Measurements from ENCODE around the gene FOXN3.

Gene FOXN3

DNA sequence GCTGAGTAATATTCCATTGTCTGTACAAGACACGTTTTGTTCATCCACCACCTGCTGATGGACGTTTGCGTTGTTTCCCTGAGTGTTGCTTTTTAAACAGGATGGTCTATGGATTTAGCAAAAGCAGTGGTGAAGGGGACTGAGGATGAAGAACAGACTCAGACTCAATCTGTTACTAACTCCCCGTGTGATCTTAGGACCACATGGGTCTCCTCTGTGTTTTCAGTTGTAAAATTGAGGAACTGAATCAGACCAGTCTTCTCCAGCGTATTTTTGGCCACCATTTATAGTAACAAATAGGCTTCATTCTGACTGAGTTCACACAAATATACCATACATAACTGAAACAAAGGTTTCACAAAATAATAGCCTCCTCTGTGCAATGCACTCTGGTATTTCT lies 85.6 kb downstream of the FOXN3 start:
- no peak for DNase-seq (ENCODE audit: low read depth, low spot score)

DNA sequence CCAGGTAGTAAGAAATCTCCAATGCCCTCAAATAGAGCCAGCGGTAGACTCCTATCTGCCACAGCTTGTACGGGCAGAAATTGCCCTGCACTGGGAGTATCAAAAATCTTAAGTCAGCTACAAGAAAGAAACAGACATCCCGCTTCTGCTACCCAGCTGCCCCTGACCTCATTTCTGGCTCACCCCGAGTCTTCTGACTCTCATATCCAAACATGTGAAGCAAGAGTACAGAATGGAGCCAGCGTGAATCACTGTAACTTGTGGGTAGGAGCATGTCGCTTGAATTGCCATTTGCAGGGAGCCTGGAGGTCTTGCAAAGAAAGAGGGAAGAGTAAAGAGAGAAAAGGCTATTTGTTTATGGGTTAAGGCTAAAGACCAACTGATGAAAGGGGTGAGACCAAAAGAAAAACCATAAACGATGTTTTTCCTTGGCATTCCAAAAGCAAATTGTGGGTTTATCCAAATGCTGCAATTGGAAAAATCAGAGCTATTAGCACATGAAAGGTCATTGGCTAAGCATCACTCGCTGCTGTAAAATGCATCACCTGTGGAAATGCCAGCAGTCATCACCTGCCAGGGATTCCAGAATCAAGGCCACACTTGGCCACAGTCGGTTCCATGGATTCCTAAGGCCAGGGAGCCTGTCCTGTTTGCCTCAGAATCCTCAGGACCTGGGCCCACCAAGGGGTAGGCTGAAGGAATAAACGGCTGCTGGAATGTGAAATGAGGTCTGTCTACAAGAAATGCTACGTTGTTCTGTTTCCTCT lies 86.6 kb downstream of the FOXN3 start:
- DNase-seq (ENCODE audit: low read depth, low spot score), result no peak

DNA sequence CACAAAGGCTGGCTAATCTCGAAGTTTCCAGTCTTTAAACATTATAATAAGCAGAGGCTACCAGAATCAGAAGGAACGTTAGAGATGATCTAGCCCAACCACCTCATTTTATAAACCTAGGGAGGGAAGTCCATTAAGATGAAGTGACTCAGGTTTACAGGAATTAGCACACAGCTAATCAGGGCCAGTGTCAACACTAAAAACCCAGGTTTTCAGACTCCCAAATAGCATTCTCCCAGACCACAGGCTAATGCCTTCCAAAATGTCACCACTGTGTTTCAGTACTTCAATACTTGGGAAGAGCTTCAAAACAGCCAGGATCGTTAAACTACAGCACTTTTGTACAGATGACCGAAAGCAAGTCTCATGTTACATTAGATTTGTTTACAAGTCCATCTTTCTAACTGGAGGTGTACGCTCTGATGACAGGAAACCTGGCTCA lies 89.2 kb downstream of the FOXN3 start:
- no peak for DNase-seq (ENCODE audit: low read depth, low spot score)

DNA sequence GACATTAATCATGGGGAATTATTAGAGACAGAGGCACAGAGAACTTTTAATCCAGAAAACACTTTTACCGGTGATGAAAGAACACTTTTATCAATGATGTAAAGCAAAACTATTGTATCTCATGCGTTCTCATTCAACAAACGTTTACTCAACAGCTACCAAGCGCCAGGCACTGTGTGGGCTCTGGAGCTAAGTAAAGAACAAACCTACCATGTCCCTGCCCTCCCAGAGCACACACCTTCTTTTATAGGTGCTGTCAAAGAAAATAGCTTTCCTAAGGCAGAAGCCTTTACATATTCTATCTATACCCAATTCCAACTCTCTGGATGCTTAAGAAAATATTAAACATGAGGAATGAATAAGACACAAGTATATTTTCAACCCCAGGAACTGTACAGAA lies 91.1 kb downstream of the FOXN3 start:
- DNase-seq (ENCODE audit: low read depth, low spot score), result no peak

DNA sequence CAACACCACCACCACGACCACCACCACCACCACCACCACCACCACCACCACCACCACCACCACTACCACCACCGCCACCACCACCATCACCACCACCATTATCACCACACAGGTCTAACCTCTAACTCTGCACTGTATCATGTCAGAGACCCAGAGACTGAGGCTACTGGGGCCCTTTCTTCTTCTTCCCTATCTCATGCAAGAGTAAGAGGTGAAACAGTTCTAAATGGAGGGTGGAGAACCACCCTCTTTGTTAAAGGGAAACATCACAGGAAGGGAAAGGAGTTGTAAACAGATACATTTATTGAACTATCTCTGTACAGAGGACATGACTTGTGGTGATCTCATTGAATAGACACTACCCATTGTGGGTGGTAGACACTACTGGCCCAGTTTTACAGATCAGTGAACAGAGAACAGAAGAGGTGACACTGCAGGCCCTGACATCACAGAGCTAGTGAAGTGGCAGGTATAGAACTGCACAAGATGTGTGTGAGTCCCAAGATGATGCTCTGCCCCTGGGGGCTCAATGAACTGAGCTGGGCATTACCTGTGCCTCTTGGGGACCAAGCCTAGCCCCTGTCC lies 91.6 kb downstream of the FOXN3 start:
- no peak for DNase-seq (ENCODE audit: low read depth, low spot score)

DNA sequence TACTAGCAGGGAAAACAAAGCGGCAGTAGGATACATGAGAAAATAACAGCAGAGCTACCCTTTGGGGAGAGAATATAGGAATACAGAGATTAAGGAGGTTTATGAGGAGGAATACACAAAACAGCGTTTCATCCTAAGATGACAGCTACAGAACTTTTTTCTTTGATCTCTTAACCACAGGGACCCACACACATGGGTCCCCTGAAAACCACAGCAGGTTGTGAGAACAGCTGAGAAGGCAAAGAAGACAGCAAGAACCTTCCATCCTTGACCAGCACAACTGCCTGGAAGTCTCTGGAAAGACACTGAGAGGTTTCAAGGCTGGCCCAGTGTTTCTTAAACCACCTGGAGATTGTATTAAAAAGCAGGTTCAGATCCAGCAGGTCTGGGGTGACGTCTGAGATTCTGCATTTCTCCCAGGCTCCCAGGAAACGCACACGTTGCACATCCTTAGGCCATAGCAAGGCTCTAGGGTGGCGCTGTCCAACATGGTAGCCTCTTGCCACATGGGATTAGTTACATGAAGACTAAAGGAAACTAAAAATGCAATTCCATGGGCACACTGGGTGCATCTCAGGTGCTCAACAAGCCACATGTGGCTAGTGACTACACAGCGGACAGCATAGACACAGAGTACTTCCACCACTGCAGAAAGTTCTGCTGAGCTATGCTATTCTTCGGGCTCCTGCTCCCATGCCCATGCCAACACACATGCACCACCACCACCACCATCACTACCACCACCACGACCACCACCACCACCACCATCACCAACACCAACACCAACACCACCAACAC lies 92.3 kb downstream of the FOXN3 start:
- no peak for DNase-seq (ENCODE audit: low read depth, low spot score)

DNA sequence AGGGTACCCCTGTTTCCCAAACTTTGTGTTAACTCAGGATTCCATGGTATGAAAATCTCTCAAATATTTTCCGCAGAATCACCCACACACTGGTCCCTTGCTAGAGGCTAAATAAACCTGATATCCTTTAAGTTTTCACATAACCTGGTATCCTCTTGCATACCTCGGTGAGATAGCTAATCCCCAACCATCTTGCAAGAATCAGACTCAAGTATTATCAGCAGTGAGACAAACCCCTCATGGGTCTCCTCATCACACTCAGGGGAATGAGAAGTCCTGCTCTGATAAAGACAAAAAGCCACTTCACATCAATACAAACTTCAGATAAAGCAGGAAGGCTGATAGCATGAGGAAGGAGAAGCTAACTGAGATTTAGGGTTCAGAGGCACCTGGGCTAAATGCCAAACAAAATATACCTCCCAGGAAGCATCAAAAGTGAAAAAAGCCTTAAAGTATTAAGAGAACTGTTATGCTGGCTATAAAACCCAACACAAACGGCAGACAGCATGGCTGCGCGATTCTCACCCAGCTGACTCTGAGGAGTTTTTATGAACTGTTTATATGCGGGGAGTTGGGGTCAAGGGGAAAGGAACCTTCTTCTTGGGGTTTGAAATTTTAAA lies 96.5 kb downstream of the FOXN3 start:
- no peak for DNase-seq (ENCODE audit: low read depth, low spot score)

DNA sequence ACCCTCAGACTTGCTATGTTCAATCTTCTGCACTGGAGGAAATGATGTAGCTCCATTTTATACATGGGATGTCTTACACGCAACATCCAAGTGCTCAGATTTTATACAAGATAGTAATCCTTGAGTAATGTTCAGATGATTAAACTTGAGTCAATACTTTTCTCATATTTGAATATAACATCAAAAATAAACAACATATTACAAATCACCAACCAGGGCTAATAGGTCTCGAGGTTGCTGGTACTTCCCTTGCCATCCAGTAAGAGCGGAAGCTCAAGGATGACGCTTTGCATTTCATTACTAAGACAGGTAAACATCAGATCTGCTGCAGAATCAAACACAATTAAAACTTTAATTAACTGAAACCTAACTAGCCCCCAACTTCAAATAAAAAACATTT lies 97.3 kb downstream of the FOXN3 start:
- no peak for DNase-seq (ENCODE audit: low read depth, low spot score)

DNA sequence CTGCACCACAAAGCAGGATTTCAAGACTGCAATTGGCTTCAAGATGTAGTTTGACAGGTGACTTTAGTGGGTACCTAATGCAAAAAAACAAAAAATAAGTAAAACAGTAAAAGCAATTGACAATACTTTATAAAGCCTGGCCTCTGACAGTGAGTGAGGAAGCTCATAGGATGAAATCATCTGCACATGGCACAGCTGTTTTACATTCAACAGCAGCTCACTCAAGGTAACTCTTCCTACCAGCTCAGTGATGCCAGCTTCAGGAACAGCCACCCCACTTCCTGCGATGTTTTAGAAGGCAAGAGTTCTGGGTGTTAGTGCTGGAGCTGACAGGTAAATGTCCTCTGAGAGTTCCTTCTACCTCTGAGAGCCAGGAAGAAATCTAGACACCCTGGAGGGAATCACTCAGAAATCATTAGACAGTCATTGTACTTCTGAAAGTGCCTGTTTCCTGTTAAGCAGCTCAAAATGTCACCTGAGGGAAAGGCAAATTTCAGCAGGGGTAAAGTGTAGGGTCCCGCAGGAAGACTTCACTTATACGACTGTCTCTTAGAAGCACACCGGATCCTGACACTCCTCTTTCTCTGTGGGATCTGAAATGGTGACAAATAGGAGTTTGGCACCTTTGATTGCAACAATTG lies 99.9 kb downstream of the FOXN3 start:
- DNase-seq (ENCODE audit: low read depth, low spot score), result no peak

DNA sequence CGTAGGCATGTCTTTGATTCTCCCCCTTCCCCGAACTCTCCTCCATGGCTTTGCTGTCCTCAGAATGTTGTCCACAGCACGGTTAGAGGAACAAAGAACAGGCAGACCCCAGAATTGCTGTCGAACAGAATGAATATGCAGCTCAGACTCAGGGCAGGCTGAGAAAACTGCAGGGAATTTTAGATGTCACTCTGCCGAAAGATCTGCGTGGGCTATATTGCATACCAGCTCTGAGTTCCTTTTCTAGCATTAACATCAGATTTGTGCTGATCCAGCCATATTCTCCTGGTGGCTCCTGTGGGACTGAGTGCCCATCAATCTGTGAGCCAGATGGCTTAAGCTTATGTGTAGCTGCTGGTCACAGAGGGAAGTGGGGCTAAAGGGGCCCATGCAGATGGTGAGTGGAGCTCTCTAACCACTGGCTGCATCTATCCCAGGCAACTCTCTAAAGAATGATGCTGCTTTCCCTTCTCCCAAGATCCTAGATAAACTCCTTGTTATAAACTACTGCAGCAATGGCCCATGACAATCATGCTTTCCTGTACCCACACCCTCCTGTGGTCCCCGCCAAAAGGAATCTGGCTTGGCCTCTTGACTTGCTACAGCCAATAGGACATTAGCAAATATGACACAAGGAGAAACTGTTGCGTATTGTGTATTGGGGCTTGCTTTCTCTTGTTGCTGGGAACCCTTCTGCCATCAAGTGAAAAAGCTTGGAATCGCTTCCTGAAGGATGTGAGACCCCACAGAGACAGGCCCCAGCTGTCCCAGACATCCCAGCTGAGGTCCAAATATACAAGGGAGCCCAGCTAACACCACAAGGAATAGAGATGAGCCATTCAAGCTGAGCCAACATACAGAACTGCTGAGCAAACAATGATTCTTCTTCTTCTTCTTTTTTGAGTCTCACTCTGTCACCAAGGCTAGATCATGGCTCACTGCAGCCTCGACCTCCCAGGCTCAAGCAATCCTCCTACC lies 101.3 kb downstream of the FOXN3 start:
- no peak for DNase-seq (ENCODE audit: low read depth, low spot score)

DNA sequence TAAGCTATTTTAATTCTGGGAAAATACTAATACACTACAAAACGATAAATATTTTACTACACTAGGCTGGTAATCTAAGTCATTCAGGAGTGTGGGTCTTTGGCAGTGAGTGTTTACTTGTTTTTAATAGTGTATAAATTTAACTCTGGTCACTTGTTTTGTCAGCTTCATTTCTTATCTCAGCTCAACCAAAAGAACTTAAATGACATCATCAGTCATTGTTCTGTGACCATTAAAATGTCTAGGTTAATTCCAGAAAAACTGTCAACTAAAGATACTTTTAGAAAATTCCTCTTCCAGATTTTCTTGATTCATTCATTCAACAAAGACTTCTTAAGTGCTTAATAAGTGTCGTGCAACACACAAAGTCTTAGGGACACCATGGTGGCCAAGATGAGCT lies 102.8 kb downstream of the FOXN3 start:
- no peak for DNase-seq (ENCODE audit: low read depth, low spot score)

DNA sequence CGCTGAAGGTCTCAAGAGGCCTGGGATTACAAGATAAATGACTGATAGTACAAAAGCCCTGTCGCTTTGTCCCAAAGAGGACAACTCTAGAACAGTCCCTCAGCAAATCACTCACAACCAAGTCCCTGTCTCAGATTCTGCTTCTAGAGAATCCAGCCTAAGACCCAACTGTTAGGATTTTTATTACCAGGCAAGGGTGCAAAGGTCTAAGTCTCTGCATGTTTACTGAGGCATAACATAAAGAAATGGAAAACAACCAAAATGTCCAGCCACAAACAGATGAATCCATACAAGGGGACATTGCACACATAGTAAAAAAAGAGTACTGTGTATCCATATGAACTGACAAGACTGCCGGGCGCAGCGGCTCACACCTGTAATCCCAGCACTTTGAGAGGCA lies 104.1 kb downstream of the FOXN3 start:
- no peak for DNase-seq (ENCODE audit: low read depth, low spot score)

DNA sequence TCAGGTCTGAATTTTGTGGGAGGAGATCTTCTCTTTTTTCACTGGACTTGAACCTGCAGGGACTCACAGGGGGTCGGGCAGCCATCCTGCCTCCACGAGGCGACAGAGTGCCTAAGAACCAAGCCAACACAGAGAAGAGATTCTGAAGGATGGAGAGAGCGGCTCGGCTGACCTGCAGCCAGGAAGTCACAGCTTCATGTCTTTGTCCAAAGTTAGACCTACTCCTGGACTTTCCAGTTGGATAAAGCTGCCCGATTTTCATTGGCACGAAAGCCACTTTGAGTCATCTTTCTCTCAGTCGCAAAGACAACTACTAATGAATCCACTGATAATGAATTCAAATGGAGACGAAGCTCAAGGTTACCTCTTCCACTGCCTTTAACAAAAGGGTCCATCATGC lies 106.8 kb downstream of the FOXN3 start:
- DNase-seq (ENCODE audit: low read depth, low spot score), result no peak

DNA sequence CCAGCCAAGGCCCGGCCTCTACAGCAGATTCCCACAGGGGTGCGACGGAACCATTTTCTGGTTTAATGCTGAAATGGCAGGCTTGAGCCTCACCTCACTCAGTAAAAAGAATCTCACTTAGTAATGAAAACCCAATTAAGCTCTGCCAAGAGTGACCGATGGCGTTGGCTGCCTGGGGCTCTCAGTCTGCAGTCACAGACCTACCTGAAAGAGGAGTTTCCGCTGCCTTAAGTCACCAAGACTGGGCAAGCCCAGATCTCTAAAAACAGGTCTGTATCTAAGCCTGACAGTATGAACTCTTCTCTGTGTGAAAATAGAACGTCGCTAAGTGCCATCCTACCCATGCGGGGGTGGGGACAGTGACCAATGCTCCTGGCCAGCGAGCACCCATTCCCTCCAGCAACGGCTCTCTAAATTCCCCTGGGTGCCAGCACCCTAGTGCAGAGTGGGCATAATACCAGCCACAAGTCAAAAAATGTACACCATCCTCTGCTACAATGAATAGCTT lies 107.3 kb downstream of the FOXN3 start:
- peak; percentile 33 for DNase-seq (ENCODE audit: low read depth, low spot score)

DNA sequence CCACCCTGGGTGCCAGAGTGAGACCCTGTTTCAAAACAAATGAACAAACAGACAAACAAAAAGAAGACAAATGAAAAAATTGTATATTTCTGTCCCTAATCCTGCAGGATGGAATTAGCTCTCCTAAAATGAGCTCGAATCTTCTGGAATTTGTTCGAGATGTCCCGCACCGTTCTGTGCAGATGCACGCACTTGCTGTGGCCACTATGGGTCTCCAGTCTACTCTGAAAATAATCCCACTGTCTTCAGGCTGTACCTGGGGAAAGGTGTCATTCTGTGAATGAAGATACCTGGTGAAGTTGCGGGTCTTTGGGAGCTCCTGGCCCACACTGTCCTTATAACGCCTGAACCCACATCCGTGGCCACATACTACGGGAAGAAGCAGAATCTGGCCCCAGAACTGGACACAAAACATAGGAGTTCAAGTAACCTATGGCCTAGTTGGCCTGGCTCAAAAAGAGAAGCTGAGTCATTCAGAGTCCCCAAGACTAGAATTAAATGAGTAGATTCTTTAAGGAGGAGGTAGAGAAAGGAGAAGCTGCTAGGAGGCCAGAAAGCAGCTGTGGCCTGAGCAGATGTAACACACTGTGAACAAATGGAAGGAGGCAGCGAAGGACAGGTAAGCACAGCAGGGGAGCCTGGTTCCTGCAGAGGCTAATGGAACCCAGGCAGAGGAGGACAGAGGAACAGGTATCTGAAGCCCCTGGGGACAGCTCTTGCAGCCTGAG lies 108.6 kb downstream of the FOXN3 start:
- peak; percentile 62 for DNase-seq (ENCODE audit: low read depth, low spot score)

DNA sequence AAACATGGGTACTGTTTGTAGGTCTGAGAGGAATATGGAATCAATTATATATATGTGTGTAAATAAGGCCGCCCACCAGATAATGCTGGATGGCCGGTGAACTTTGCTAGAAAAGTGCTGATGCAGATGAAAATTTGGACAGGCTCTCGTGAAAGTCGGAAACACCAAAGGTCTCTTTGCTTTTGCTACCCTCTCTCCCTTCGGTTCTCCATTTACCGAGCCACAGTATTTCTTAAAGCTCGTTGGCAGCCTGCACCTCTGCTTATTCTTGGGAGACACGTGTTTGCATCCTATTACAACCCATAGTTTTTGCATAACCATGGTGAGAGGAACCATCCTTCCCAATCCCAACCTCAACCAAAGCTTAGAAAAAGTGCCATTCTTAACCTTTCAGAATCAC lies 109.6 kb downstream of the FOXN3 start:
- no peak for DNase-seq (ENCODE audit: low read depth, low spot score)

DNA sequence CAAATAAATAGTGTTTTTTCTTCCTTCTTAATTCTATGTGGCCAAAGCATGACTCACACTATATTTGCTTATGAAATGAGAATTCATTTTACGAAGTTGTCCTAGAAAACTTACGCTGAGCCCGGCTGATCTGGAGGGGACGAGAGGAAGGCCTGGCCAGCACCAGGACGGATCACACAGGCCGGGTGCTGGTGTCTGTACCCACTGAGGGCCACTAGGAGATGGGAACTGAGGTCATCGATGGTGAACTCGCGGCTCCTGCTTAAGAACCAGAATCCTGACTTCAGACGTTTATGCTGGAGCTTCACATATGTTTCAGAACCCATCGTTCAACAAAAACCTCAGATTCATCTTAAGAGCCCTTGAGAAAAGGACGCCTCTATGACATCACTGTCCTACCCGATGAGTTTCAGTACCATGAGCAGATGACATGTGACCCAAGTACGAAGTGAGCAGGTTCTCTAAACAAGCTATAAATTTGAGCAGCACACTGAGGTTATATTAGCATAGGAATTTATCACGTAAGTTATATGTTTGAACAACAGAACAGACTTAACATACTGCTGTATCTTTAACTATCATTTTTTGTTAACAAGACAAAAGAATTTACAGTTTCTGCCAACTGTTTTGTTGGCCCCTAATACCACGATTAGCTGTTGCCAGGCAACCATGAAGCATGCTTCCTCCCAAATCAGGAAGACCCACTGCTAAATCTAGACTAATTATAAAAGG lies 111.9 kb downstream of the FOXN3 start:
- DNase-seq (ENCODE audit: low read depth, low spot score), result no peak

DNA sequence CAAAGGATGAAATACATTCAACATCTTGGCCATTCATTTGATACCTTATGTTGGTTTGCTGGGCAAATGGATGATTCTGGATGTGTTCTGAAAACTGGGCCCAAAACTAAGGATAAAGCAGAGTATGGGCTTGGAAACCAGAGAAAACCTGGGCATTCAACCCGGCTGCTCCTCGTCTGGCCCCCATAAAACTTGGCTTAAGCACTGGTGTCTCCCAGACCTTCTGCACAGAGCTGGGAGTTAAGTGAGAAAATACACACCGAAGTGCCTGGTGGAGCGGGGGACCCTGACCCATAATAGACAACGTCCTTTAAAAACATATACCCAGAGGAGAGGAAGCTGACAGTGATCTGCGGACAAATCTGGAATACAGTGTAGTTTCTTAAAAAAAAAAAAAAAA lies 112.5 kb downstream of the FOXN3 start:
- DNase-seq (ENCODE audit: low read depth, low spot score), result no peak

Measured in ELF-1 (cell line).